Coronary artery (tissue), 2 donors: ENCODE data around the gene NACA.

ENCODE experiments used
- DNase-seq: peaks from one replicate; pipeline ENCODE4 v3.0.0-alpha.2; 2017; ENCODE audit warnings: low spot score
- H3K27ac ChIP-seq, 2 donors: fragments of 200-600 bp; sonication (generic); one replicate each; pipeline ENCODE4 v1.5.1; 2016 to 2019
- H3K4me3 ChIP-seq: fragments of 200-600 bp; sonication (generic); 2 replicates; pipeline ENCODE4 v1.5.1; 2016; ENCODE audit warnings: mild to moderate bottlenecking, moderate library complexity
- CTCF ChIP-seq: fragments of 200-600 bp; sonication (generic); IDR thresholded peaks from one replicate; pipeline ENCODE4 v1.5.1; 2019; ENCODE audit warnings: antibody characterized with exemption

NACA gene

DNA sequence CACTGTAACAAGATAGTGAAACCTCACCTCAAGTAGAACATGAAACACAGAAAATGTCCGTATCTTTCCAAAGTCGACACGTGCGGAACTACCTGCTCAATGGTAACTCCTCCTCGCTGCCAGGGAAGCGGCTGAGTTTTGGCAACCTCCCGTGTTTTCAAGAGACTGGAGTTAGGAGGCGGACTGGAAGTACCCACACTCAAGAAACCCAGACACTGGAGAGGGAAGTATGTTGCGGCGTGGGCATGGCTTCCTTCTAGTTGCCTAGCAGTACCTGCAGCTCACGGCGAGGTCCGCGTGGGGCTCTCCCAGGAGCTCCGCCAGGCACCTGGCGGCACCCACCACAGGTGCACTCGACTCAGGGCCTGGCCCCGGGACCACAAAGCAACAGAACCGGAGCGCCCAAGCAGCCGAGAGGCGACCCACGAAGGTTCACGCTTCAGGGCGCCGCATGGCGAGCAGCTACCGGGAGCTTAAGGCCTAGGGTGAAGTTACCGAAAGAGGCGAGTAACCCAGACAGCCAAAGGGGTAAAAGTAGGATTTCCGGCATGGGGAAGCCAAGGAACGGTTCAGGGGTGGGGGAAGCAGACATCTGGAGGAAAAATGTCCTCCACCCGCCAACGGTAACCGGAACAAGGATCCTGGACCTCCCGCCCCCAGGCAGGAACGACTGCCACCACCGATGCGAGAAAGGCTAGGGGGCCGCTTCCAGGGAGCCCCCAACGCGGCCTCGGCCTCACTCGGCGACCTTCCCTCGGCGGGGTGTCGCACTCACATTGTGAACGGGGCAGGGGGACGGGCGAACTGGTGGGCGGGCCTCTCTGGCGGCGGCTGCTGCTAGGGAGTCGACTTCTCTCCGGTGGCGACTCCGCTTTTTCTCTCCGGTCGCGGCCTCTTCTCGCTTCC lies 37.6 kb downstream of the NACA start:
- DNase-seq: peak; percentile 82
- peak overlapping the region; percentile 98 to 100 for H3K27ac ChIP-seq
- peak overlapping the region; percentile 96 for H3K4me3 ChIP-seq
- TF ChIP-seq CTCF: no peak

GRCh38 chr12:56684745-56685359 lies 40.2 kb downstream of the NACA start:
- Histone ChIP-seq H3K27ac (peak overlapping the region in 1 of 2 donors; percentile 23), H3K4me3 (peak overlapping the region; percentile 56)
- DNase-seq: peak; percentile 16
- no peak for TF ChIP-seq CTCF

GRCh38 chr12:56682323-56682722 lies 42.8 kb downstream of the NACA start:
- Histone ChIP-seq H3K27ac (no peak overlapping the region), H3K4me3 (no peak overlapping the region)
- TF ChIP-seq CTCF: no peak
- peak; percentile 1 for DNase-seq

GRCh38 chr12:56679883-56680575 lies 45.1 kb downstream of the NACA start:
- TF ChIP-seq CTCF: no peak
- DNase-seq: no peak
- Histone ChIP-seq H3K4me3 (no peak overlapping the region), H3K27ac (no peak overlapping the region)

- Histone ChIP-seq H3K4me3 (no peak overlapping the region), H3K27ac (no peak overlapping the region)
- TF ChIP-seq CTCF: no peak
- DNase-seq: no peak
Measured at GRCh38 chr12:56678852-56679251, 46.2 kb downstream of the NACA start.

GRCh38 chr12:56677680-56678079 lies 47.4 kb downstream of the NACA start:
- Histone ChIP-seq H3K27ac (no peak overlapping the region), H3K4me3 (no peak overlapping the region)
- DNase-seq: no peak
- no peak for TF ChIP-seq CTCF
